OCI-LY3 (cell line): ENCODE results near the gene ANXA7.

ENCODE experiments used
- H2AFZ ChIP-seq: fragments of 200-600, 300-600 bp; shearing (Covaris generic); 2 replicates; pipeline ENCODE4 v1.6.0; 2014; ENCODE audit warnings: antibody characterized with exemption, low read depth, low read length
- H3K27ac ChIP-seq: fragments of 200-600, 300-600 bp; sonication (generic); 2 replicates; pipeline ENCODE4 v1.5.1; 2014; ENCODE audit warnings: mild to moderate bottlenecking, low read length, moderate library complexity, mixed read lengths
- H3K27me3 ChIP-seq: fragments of 200-600, 300-600 bp; sonication (generic); 2 replicates; pipeline ENCODE4 v1.6.1; 2014; ENCODE audit warnings: low read depth, low read length, mixed read lengths
- H3K36me3 ChIP-seq: fragments of 200-600, 300-600 bp; sonication (generic); replicated peaks from 2 replicates; pipeline ENCODE3; 2014; ENCODE audit warnings: low read depth, low read length, mixed read lengths
- H3K4me1 ChIP-seq: fragments of 300-600, 200-600 bp; sonication (generic); 2 replicates; pipeline ENCODE4 v1.6.1; 2014; ENCODE audit warnings: low read length, mixed read lengths
- H3K4me2 ChIP-seq: fragments of 200-600, 300-600 bp; sonication (generic); 2 replicates; pipeline ENCODE4 v1.6.1; 2014; ENCODE audit warnings: low read length, mixed read lengths
- H3K4me3 ChIP-seq: fragments of 300-600, 200-600 bp; sonication (generic); 2 replicates; pipeline ENCODE4 v1.5.1; 2014; ENCODE audit warnings: antibody characterized with exemption, mild to moderate bottlenecking, low read length, moderate library complexity
- H3K79me2 ChIP-seq: fragments of 300-600, 200-600 bp; shearing (Covaris generic); 2 replicates; pipeline ENCODE4 v1.6.1; 2014; ENCODE audit warnings: mild to moderate bottlenecking, low read length, mixed read lengths
- H3K9ac ChIP-seq: fragments of 300-600, 200-600 bp; shearing (Covaris generic); 2 replicates; pipeline ENCODE4 v1.6.0; 2014; ENCODE audit warnings: mild to moderate bottlenecking, low read length, moderate library complexity
- H3K9me3 ChIP-seq: fragments of 200-600, 300-600 bp; shearing (Covaris generic); 2 replicates; pipeline ENCODE4 v1.6.1; 2014; ENCODE audit warnings: low read length, mixed read lengths; ENCODE audit not compliant: insufficient read depth
- H4K20me1 ChIP-seq: fragments of 200-600, 300-600 bp; sonication (generic); 2 replicates; pipeline ENCODE4 v1.6.1; 2016; ENCODE audit warnings: low read length, mixed read lengths; ENCODE audit not compliant: insufficient read depth
- EZH2phosphoT487 ChIP-seq: fragments of 200-600 bp; shearing (Covaris generic); IDR thresholded peaks from 2 replicates; pipeline ENCODE4 v1.6.1; 2018; ENCODE audit warnings: antibody characterized with exemption, mixed run types, low read depth
- TF ChIP-seq, protein P1 (sequence below): fragments of 200-600, 300-600 bp; sonication (generic); IDR thresholded peaks from 2 replicates; pipeline ENCODE4 v1.5.1; 2014; ENCODE audit warnings: antibody characterized with exemption, low read length, low read depth

ANXA7 gene

GRCh38 chr10:73449113-73449512 is 35.3 kb upstream of the ANXA7 start:
- H3K27me3 ChIP-seq = no peaks in the 10 kb centered on the region
- no peak overlapping the region for H3K9ac ChIP-seq
- no peaks in the 10 kb centered on the region for H3K9me3 ChIP-seq
- no peaks in the 10 kb centered on the region for H4K20me1 ChIP-seq
- H3K36me3 ChIP-seq = peaks cover 2% of the 10 kb centered on the region
- no peaks in the 10 kb centered on the region for H3K79me2 ChIP-seq
- no peaks in the 10 kb centered on the region for H3K4me1 ChIP-seq
- no peak overlapping the region for H2AFZ ChIP-seq
- H3K4me3 ChIP-seq = no peak overlapping the region
- no peak overlapping the region for H3K4me2 ChIP-seq
- H3K27ac ChIP-seq = no peak overlapping the region
- TF ChIP-seq, protein P1, sequence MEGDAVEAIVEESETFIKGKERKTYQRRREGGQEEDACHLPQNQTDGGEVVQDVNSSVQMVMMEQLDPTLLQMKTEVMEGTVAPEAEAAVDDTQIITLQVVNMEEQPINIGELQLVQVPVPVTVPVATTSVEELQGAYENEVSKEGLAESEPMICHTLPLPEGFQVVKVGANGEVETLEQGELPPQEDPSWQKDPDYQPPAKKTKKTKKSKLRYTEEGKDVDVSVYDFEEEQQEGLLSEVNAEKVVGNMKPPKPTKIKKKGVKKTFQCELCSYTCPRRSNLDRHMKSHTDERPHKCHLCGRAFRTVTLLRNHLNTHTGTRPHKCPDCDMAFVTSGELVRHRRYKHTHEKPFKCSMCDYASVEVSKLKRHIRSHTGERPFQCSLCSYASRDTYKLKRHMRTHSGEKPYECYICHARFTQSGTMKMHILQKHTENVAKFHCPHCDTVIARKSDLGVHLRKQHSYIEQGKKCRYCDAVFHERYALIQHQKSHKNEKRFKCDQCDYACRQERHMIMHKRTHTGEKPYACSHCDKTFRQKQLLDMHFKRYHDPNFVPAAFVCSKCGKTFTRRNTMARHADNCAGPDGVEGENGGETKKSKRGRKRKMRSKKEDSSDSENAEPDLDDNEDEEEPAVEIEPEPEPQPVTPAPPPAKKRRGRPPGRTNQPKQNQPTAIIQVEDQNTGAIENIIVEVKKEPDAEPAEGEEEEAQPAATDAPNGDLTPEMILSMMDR = no peak
- TF ChIP-seq EZH2phosphoT487 = no peak

GRCh38 chr10:73448384-73448783 is 34.5 kb upstream of the ANXA7 start:
- Histone ChIP-seq H2AFZ (no peak overlapping the region), H3K79me2 (no peaks in the 10 kb centered on the region), H3K4me1 (no peaks in the 10 kb centered on the region), H3K36me3 (peaks cover 2% of the 10 kb centered on the region), H4K20me1 (no peaks in the 10 kb centered on the region), H3K9me3 (no peaks in the 10 kb centered on the region), H3K27ac (no peak overlapping the region), H3K4me3 (no peak overlapping the region), H3K4me2 (no peak overlapping the region), H3K9ac (no peak overlapping the region), H3K27me3 (no peaks in the 10 kb centered on the region)
- TF ChIP-seq EZH2phosphoT487 = no peak
- TF ChIP-seq, protein P1 = no peak

- H3K79me2 ChIP-seq = no peaks in the 10 kb centered on the region
- no peak overlapping the region for H3K27ac ChIP-seq
- no peaks in the 10 kb centered on the region for H3K9me3 ChIP-seq
- H3K4me3 ChIP-seq = no peak overlapping the region
- no peak overlapping the region for H3K4me2 ChIP-seq
- TF ChIP-seq EZH2phosphoT487 = no peak
- TF ChIP-seq, protein P1 = no peak
- H3K4me1 ChIP-seq = no peaks in the 10 kb centered on the region
- no peak overlapping the region for H2AFZ ChIP-seq
- H4K20me1 ChIP-seq = no peaks in the 10 kb centered on the region
- H3K36me3 ChIP-seq = no peaks in the 10 kb centered on the region
- no peaks in the 10 kb centered on the region for H3K27me3 ChIP-seq
- H3K9ac ChIP-seq = no peak overlapping the region
Measured at GRCh38 chr10:73446926-73447325, 33.1 kb upstream of the ANXA7 start.

GRCh38 chr10:73444457-73444856 is 30.6 kb upstream of the ANXA7 start:
- Histone ChIP-seq H3K9me3 (no peaks in the 10 kb centered on the region), H3K4me2 (no peak overlapping the region), H4K20me1 (no peaks in the 10 kb centered on the region), H3K79me2 (no peaks in the 10 kb centered on the region), H3K4me3 (no peak overlapping the region), H3K36me3 (no peaks in the 10 kb centered on the region), H3K9ac (no peak overlapping the region), H2AFZ (no peak overlapping the region), H3K27me3 (no peaks in the 10 kb centered on the region), H3K4me1 (no peaks in the 10 kb centered on the region), H3K27ac (no peak overlapping the region)
- TF ChIP-seq, protein P1 = no peak
- no peak for TF ChIP-seq EZH2phosphoT487
